ENCODE measurements around the gene CDH6.

CDH6 gene

DNA sequence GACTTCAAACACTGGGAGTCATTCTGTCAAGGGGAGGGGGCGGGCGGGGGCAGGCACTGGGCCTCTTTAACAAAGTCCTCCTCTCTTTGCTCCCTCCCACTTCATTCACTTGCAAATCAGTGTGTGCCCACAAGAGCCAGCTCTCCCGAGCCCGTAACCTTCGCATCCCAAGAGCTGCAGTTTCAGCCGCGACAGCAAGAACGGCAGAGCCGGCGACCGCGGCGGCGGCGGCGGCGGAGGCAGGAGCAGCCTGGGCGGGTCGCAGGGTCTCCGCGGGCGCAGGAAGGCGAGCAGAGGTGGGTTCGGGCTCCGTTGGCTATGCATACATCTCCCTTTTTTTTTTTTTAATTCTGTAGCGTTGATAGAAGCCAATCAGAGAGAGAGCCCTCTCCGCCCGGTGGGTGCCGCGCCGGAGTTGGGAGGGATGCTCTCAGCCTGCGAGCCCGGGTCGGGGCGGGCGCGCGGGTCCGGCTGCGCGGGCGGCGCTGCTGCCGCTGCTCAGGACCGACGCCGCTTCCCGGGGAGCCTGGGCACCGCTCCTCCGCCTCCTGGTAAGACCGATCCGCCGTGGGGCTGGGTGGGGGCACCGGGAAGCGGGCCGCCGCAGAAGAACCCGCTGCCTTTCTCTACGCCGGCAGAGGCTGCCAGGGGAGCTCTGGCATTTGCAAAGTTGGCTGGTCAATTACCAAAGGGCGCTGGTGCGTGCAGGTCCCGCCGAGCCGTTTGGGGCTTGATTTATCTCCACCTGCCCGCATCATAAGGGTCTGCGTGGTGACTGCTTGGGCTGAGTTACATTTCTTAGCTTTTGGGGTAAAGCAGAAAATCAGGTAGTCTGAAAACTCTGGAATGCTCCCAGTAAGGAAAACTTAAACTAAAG, at the start of gene CDH6:
TSS of gene CDH6 (plus strand) at position 96 of the 877 bp plus-strand sequence. CDS start 73,788 bp downstream, outside the sequence.
- H3K4me2 ChIP-seq (ENCODE audit: insufficient read depth, low read length): no peak within 1 kb of the TSS
- no peaks in the 10 kb centered on the region for H3K27me3 ChIP-seq (ENCODE audit: insufficient read depth, low read length, poor library complexity)
- no peak within 1 kb of the TSS for H3K4me3 ChIP-seq (ENCODE audit: low read depth in 1 of 2, low read length in 2 of 2)
- H3K36me3 ChIP-seq (ENCODE audit: insufficient read depth, low read length): no peaks in the 10 kb centered on the region
- no peaks in the 10 kb centered on the region for H4K20me1 ChIP-seq (ENCODE audit: insufficient read depth, low read length)
- no peak for ATAC-seq (ENCODE audit: insufficient read depth, low read depth)
- no peak within 1 kb of the TSS for H3K27ac ChIP-seq (ENCODE audit: low read length)
- TF ChIP-seq EZH2 (IDR thresholded peaks at IDR 0.05; ENCODE audit: borderline replicate concordance, low read depth, low read length, severe bottlenecking): no peak
- TF ChIP-seq, protein P1, sequence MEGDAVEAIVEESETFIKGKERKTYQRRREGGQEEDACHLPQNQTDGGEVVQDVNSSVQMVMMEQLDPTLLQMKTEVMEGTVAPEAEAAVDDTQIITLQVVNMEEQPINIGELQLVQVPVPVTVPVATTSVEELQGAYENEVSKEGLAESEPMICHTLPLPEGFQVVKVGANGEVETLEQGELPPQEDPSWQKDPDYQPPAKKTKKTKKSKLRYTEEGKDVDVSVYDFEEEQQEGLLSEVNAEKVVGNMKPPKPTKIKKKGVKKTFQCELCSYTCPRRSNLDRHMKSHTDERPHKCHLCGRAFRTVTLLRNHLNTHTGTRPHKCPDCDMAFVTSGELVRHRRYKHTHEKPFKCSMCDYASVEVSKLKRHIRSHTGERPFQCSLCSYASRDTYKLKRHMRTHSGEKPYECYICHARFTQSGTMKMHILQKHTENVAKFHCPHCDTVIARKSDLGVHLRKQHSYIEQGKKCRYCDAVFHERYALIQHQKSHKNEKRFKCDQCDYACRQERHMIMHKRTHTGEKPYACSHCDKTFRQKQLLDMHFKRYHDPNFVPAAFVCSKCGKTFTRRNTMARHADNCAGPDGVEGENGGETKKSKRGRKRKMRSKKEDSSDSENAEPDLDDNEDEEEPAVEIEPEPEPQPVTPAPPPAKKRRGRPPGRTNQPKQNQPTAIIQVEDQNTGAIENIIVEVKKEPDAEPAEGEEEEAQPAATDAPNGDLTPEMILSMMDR (IDR thresholded peaks at IDR 0.05; ENCODE audit: borderline replicate concordance, extremely low read depth, low read length, poor library complexity, severe bottlenecking): no peak
- H3K79me2 ChIP-seq (ENCODE audit: insufficient read depth, low read length): no peaks in the 10 kb centered on the region
- H2AFZ ChIP-seq (ENCODE audit: low read depth, low read length): no peak within 1 kb of the TSS
- DNase-seq: no peak
- H3K9ac ChIP-seq (ENCODE audit: low read depth, low read length): no peak within 1 kb of the TSS
- H3K4me1 ChIP-seq (ENCODE audit: insufficient read depth, low read length): no peaks in the 10 kb centered on the region
- H3K9me3 ChIP-seq (ENCODE audit: insufficient read depth, low read length, severe bottlenecking): no peaks in the 10 kb centered on the region

DNA sequence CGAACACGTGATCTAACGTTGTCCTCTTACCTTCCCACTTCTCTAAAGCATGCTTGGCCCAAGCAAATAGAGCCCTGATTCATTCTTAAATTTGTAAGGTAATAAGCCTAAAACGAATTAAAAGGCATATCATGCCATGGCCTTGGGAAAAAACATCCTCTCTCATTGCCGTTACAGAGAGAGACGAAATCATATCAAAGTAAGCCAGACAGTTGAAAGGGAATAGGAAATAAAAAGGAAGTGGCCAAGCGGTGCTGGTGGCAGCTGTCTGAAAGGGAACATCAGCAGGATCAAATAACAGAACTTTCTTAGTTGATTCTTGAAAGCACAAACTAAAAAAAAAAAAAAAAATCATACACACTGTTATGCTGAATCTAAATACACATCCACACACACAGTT, 49.1 kb upstream of the CDH6 start:
- TF ChIP-seq, protein P1 (IDR thresholded peaks at IDR 0.05; ENCODE audit: borderline replicate concordance, extremely low read depth, low read length, poor library complexity, severe bottlenecking): no peak
- TF ChIP-seq EZH2 (IDR thresholded peaks at IDR 0.05; ENCODE audit: borderline replicate concordance, low read depth, low read length, severe bottlenecking): no peak
- Histone ChIP-seq H3K27ac (ENCODE audit: low read length) (no peak overlapping the region), H3K36me3 (ENCODE audit: insufficient read depth, low read length) (no peaks in the 10 kb centered on the region), H3K4me1 (ENCODE audit: insufficient read depth, low read length) (no peaks in the 10 kb centered on the region), H3K4me2 (ENCODE audit: insufficient read depth, low read length) (no peak overlapping the region), H3K9me3 (ENCODE audit: insufficient read depth, low read length, severe bottlenecking) (no peaks in the 10 kb centered on the region), H2AFZ (ENCODE audit: low read depth, low read length) (no peak overlapping the region), H3K4me3 (ENCODE audit: low read depth in 1 of 2, low read length in 2 of 2) (no peak overlapping the region), H4K20me1 (ENCODE audit: insufficient read depth, low read length) (no peaks in the 10 kb centered on the region), H3K27me3 (ENCODE audit: insufficient read depth, low read length, poor library complexity) (no peaks in the 10 kb centered on the region), H3K9ac (ENCODE audit: low read depth, low read length) (no peak overlapping the region), H3K79me2 (ENCODE audit: insufficient read depth, low read length) (no peaks in the 10 kb centered on the region)
- DNase-seq: no peak
- peak; percentile 39; the same call in 1 of the 3 replicates for ATAC-seq (ENCODE audit: insufficient read depth, low read depth)

DNA sequence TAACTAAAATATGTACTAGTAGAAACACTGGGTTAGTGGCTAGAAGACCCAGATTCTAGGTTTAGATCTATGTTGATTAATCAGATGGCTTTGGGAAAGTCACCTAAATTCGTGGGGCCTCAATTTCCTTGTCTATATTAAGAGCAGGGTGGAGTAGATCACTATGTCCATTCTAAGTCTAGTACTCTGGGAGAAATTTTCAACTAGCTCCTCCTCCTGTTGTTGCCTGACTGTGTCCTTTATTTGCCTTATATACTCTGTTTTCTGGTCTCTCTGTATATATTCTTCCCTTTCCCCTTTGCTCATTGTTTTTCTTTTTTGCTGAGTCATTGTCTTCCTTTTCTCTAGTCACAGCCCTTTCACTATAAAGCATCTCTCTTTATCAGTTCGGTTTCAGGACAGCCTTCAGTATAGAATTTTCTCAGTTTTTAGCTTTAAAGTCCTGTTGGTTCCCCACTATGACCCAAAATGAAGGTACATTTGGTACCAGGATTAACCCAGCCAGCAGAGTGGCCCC, 44.5 kb upstream of the CDH6 start:
- Histone ChIP-seq H3K9me3 (ENCODE audit: insufficient read depth, low read length, severe bottlenecking) (no peaks in the 10 kb centered on the region), H3K4me1 (ENCODE audit: insufficient read depth, low read length) (no peaks in the 10 kb centered on the region), H3K4me3 (ENCODE audit: low read depth in 1 of 2, low read length in 2 of 2) (no peak overlapping the region), H3K27me3 (ENCODE audit: insufficient read depth, low read length, poor library complexity) (no peaks in the 10 kb centered on the region), H3K36me3 (ENCODE audit: insufficient read depth, low read length) (no peaks in the 10 kb centered on the region), H3K4me2 (ENCODE audit: insufficient read depth, low read length) (no peak overlapping the region), H3K9ac (ENCODE audit: low read depth, low read length) (no peak overlapping the region), H3K27ac (ENCODE audit: low read length) (no peak overlapping the region), H2AFZ (ENCODE audit: low read depth, low read length) (no peak overlapping the region), H3K79me2 (ENCODE audit: insufficient read depth, low read length) (no peaks in the 10 kb centered on the region), H4K20me1 (ENCODE audit: insufficient read depth, low read length) (no peaks in the 10 kb centered on the region)
- no peak for TF ChIP-seq EZH2 (IDR thresholded peaks at IDR 0.05; ENCODE audit: borderline replicate concordance, low read depth, low read length, severe bottlenecking)
- TF ChIP-seq, protein P1 (IDR thresholded peaks at IDR 0.05; ENCODE audit: borderline replicate concordance, extremely low read depth, low read length, poor library complexity, severe bottlenecking): no peak
- ATAC-seq (ENCODE audit: insufficient read depth, low read depth) (no peak), DNase-seq (no peak)

Data from DND-41 (cell line).